HG03342 (cell line): ENCODE measurements around the gene GADL1.

Experiments
- ATAC-seq: cut with Tn5 transposase; IDR thresholded peaks from one replicate; pipeline ENCODE4 v1.9.1; 2021; ENCODE audit warnings: mild to moderate bottlenecking, moderate library complexity; ENCODE audit not compliant: unreplicated experiment

The GADL1 gene

DNA sequence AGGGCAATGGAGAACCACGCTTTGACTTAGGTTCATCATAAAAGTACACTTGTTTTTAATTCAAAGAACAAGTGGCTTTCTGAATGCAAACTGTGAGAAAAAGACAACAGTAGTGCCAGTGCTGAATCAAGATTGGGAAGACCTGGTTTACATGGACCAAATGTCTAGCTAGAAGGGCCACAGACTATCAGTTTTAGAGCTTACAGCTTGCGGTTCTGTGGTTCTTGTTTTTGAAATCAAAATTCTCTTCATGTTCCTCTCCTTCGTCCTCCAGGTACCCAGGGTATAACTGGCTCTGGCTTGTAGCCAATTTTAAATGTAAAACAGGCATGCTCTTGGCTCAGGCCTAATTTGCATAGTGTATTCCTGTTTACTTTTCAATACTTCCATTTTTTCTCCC is 163.5 kb downstream of the GADL1 start:
- ATAC-seq, result no peak

DNA sequence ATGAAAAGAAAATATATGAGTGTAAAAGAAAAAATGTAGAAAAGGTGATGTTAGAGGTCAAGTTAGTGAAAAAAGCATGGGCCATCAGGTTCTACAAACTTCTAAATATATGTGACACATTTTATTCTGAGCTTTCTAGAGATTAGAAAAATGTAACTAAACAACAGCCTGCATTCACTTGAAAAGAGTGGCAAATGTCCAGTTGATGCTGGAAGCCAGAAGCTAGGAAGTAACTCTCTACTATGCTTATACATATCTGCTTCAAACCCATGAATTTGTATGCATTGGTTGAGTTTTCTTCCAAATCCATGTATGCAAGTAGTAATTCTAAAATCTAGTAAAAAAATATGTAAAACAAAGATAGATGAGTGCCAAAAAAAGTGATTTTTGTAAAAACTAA is 164.5 kb downstream of the GADL1 start:
- no peak for ATAC-seq

DNA sequence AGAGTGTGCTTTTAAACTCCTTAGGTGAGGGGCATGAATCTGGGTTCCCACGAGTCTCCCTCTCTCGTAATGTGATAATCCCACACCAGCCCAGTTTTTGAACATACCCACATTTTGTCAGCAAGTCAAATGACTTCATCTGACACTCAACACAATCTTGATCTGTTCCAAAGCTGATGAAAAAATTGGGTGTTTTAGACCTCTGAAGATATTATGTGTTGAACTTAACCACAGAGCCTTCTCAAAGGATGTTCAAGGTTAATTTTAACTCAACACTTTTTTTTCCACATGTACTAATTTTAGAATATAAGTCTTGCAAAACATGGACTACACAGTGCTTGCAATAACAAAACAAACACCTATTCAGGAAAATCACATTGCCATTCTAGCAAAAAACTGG is 164.9 kb downstream of the GADL1 start:
- ATAC-seq, result no peak

DNA sequence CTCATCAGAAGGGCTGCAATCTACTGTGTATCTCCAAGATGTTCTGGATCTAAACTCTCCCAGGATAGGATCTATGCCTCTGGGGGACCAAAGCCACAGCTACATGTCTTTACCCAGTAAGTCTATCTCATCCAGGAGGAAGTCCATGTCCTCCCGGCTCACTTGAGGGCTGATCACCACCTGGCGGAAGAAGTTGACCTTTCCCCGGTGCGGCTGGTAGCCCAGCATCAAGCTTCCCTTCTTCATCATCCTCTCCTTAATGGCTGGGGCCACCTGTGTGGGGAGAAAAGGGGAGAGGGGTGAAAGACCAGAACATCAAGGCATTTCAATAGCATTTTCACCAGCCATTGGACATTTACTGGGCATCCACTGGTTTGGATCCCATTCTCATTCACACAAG is 166.3 kb downstream of the GADL1 start:
- ATAC-seq, result no peak

DNA sequence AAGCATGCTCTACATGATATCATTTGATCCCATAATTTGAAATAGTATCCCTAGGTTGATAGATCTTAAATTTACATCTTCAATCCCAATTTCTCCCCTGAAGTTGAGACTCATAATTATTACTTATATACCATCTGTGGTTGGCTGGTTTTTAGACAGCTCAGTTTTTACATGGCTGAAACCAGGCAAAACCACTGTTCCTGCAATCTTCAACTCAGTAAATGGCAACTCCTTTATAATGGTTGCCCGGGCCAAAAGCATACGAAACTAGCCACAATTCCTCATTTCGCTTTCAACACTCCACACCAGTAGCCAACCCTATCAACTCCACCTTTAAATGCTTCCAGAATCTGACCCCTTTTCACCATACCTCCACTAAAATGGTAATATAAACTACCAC is 169.6 kb downstream of the GADL1 start:
- no peak for ATAC-seq

DNA sequence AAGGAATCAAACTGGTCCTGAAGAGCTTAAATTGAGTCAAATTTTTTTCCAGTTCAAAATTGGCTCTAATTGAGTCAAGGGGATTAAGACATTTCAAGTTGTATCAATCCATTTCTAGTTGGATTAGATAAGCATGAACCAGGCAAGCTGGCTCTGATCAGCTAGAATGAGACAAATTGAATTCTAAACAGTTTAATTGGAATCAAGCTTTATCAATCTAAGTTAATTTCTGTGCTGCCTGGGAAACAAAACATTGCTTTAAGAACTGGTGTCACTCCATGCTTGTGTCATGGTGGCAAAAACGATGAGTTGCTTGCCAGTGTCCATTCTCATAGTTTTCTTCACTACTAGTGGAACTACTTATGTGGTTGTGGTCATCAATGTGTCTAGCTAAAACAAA is 171.2 kb downstream of the GADL1 start:
- no peak for ATAC-seq

DNA sequence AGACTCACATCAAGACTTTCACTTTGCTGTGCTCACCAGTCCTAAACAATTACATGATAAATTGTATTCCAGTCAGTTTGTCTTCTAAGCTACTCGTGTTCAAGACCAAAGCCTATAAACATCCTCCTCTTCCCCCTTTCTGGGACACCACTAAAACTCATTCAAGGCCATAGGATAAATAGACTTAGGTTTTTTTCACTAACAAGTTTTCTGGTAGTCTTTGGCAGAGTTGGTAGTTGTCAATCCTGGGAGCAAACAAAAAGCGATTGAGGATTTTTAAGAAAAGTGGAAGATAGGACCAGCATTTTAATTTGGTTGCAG is 173.2 kb downstream of the GADL1 start:
- no peak for ATAC-seq

DNA sequence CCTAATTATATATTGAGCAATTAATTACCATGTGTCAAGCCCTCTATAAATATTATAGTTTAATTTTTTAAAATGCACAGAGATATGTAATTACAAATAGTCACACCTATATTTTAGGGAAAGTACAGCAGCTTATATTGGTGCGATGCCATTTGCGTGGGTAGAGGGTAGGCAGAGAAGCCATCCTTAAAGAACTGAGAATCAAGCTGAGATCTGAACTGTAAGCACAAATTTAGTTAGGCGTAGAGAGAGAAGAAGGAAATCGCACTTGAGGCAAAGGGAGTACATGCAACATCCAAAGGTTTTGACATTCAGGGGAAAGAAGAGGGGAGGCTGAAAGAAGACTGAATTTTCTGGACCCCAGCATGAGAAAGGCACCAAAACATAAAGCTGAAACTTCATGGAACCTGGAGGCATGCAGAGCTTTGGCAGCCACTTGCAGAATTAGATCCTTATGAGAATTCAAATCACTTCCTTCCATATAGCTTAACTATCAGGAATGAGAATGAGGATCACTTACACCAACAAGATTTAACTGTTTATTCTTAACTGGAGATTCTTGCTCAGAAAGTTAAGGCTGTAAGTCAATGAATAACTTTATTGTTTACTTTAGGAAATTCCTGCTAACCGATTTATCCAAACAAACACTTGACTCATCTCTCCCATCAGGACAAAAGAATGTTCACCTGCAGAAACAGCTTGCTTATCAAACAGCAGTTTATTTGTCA is 173.7 kb downstream of the GADL1 start:
- ATAC-seq, result no peak

DNA sequence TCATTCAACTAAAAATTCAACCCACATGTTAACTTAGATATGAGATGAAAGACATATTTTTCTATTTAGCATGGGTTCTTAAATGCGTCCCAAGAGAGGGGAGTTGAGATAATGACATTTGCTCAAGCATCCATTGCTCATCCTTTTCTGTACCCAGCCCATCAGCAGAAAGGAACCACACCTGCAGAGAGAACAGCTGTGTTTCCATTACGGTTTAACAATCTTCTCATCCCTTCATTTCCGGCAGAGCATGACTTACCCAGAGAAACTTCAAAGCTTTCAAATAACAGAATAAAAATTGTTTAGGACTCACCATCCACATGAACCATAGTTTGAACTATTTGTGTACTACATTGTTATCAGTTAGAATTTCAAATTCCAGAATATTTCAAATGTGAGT is 174.9 kb downstream of the GADL1 start:
- ATAC-seq, result no peak

DNA sequence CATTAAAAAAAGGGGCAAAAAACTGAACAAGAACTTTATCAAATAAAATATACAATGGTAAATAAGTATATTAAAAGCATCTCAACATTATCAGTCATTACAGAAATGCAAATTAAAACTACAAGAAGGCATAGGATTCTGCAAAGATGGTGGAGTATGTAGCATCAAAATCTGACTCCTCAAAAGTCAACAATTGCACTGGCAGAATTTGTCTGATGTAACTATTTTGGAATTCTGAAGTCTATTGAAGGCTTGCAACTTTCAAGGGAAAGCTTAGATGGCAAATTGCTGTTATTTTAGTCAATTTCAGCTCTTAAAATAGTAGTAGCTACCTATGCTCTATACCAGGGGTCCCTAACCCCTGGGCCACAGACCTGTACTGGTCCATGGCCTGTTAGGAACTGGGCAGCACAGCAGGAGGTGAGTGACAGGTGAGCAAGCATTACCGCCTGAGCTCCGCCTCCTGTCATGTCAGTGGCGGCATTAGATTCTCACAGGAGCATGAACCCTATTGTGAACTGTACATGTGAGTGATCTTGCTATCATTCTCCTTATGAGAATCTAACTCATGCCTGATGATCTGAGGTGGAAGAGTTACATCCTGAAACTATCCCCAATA is 180.5 kb downstream of the GADL1 start:
- ATAC-seq, result no peak

DNA sequence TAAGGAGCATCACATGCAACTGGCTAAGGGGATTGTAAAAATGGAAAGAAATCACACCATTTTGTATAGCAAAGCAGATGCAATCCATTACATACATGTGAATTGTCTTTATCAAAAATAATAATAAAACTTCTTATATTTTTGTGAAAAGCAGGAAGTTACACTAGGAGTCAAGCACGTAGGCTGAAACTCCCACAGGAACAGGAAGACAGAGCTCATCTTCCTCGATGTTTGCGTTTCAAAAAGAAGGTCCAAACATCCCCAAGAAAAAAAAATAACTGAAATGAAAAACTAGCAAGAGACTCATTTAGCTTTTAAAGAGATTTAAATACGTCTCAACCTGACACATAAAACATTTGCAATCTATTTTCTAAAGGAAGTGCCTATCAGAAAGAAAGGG is 181.5 kb downstream of the GADL1 start:
- ATAC-seq, result no peak

DNA sequence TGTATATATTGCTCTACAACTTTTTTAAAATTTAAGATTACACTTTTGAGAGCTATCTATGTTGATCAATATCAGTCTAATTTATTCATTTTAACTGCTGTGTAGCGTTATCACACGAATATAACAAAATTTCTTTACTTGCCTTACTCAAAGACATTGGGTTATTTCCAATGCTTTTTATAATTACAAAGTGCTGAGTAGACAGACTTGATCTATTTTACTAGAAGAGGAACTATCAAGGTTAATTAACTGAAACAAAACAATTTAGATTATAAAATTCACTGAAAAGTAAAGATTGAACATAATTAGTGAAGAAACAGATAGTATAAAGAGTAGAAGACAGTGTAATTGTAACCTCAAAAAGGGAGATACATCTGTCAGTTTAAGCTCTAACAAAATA is 182.6 kb downstream of the GADL1 start:
- no peak for ATAC-seq

DNA sequence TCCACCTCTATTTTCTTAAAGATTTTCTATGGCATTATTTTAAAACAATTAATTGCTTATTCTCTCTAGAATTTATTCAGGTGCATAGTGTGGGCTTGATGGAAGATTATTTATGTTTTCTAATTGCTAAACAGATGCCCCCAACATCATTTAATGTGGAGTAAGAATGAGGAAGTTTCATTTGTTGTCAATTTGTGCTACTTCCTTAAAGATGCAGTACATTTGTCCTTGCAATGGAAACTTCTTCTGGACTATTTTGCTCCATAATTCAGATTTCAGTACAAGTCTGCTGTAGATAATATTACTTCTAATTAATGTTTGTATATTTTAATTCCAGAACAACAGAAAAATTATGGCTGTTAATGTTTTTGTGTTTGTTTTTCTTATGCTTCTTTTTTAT is 183.3 kb downstream of the GADL1 start:
- ATAC-seq, result no peak

DNA sequence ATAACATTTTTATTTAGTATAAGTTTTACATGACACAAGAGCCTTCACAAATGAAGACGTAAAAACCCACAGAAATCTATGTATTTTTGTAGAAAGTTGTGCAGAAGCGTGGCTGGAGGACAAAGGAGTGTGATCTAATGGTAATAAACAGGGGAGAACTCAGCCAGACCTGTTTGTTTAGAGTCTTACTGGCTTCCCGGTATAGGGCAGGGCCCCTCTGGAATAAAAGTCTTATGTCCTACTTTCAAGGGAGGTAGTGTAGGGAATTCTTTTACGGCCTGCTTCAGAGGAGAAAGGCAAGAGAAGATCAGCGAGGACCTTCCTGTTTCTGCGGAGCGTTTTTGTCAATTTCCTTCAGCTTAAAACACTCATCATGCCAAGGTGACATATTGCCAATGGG is 184.4 kb downstream of the GADL1 start:
- ATAC-seq, result no peak

DNA sequence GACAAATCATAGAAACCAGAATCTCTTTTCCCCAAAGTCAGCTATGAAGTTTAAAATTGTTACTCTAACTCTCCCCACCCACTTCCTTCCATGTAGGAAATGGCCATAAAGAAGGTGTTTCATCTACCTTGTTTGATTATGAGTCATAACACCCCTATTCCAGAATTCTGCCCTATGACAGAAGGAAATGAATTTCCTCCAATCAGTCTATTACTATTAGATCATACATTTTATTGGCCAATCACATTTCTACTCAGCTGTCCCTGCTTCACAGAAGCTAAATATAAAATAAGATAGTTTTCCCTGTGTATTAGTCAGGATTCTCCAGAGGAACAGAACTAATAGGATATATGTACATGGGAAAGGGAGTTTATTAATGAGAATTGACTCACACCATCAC is 186.0 kb downstream of the GADL1 start:
- no peak for ATAC-seq

DNA sequence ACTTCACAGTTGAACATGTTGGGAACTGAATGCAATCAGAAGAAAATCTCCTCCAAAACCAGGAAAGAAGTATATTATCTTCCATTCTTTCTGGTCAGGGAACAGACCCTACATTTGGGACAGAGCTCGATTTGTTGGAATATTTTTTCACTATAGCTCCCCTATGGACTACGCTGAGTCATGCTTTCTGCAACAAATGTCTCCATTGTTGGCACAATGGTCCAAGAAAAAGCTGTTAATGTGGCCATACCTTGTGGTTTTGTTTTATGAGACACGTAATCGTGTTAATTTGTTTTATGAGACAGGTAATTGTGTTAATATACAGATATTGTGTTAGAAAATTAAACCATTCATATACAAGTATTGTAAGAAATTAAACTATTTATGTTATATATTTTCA is 186.6 kb downstream of the GADL1 start:
- no peak for ATAC-seq

DNA sequence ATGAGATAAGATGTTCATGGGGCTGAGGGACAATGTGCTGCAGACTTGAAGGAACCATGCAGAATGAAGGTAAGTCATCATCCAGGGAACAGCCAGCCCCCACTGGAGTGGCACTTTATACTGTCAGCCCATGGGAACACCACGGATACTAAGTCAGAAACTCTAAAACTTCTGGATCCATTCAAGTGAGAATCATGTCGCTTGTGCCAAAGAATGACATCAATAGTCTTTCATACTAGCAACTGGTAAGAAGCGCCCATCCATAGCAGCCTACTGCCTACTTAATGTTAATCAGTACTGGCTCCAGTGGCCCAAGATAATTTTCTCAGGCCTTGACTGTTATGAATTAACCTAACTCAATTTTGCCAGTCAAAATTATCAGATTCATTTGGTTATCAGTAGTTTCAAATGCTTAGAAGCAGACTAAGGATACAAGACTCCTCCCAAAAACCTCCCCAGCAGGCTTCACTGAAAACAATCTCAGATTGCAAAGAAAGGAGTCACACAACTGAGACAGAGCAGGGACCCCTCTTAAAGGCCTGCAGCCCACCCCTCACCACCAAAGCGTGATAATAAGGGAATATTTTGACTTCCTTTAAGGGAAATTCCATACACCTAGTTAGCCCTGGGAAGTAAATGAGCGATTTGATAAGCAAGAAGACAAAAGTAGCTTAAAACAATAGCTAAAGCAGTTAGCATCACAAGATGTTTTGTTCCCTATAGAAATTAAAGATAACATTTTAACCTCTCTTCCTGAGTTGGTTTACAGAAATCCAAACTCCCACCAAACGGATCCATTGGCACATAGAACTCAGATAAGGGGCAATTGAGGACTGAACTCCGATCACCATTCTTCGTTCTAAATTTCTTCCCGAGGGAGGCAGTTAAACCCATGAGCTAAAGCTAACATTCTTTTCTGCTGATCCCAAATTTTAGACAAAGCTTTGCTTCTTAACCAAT is 189.2 kb downstream of the GADL1 start:
- no peak for ATAC-seq

DNA sequence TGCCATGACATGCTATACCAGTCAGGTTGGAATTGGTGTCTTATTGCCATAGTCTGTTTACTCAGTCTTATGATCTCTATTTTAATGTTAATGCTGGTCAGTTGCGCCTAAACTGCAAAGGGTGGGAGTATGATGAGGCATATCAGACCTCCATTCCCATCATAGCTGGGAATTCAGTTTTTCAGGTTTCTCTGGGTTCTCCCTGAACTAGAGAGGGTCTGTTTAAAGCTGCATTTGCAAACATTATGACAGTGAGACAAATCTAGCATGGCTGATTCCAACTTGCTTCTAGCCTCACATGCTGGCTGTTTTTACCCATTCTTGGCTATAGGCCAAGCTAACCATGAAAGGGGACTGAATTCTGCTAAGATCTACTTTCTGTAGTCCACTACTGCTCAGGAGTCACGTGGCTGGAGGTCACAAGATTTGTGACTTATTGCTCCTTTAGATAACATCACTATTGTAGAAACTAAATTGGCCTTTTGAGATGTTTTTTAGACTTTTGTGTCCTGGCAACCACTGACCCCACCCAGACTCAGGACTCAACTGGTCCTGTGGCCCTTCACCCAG is 191.5 kb downstream of the GADL1 start:
- no peak for ATAC-seq

DNA sequence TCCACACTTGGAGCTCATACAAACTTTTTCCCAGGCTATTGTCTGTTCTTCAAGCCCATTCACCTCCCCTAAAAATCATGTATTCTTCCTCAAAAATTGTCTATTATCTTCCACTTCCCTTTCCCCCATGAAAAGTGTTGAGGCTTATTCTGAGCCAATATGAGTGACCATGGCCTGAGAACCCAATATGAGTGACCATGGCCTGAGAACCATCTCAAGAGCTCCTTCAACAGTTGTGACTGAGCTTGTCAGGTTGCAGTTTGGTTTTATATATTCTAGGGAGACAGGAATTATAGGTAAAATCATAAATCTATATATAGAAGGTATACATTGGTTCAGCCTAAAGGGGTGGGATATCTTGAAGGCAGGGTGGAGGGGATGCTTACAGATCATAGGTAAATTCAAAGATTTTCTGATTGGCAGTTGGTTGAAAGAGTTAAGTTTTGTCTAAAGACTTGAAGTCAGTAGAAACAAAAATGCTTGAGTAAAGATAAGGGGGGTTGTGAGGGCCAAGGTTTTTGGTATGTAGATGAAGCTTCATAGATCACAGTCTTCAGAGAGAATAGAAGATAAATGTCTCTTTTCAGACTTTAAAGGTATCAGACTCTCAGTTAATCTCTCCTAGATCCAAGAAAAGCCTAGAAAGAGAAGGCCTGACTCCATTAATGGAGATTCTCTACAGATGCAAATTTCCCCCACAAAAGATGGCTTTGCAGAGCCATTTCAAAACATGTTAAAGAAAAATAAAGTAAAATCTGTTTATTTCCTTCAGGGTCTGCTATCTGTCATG is 192.2 kb downstream of the GADL1 start:
- ATAC-seq, result no peak

DNA sequence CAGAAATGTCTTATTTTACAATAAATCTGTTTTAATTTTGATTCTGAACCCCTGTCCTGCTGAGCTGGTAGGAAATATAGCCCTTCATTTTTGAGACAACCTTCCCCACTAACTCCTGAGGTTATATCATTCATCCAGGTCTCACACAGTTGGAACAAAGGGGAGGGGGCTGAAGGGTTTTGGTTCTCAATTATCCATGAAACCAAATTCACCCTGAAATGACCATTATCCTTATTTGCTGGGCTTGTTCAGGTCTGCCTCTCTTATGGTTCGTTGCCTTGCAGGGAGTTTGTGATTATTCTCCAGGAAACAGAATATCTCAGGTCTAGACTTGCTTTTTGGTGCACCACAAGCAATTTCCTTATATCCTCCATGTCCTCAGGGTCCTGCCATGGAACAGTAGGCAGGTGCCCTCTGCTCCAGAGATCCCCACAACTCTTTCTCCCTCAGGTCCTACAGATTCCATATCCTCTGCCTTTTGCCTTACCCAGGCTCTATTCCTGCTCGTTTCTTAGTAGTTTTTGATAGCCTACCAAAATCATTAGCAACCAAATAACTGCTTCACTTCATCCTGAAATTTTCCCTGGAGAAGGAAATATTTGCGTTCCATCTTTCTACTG is 193.6 kb downstream of the GADL1 start:
- ATAC-seq, result no peak
